WTC11 (cell line): ENCODE results near the gene NRG3. TPM values are rescaled to one million over a fixed set of nuclear protein-coding genes. Genes with fewer than 3 reads are reported as not detected.

Experiments
- ATAC-seq: fragments of 200-7000 bp; cut with Tn5 transposase; 2 replicates; pipeline ENCODE4 v1.10.0; 2021; ENCODE audit warnings: mild to moderate bottlenecking, moderate library complexity
- CTCF ChIA-PET: fragments of 300-600 bp; sonication (Branson Sonifier 250); formaldehyde crosslinking; loops from one replicate; lab custom pipeline; 2021; ENCODE audit warnings: antibody characterized with exemption; lab: Charles Lee
- POLR2A ChIA-PET: fragments of 350-600 bp; sonication (Branson Sonifier 250); formaldehyde crosslinking; loops from one replicate; lab custom pipeline; 2021; ENCODE audit warnings: antibody characterized with exemption; lab: Charles Lee
- DNase-seq: peaks from one replicate; pipeline ENCODE4 v3.0.0; 2021; ENCODE audit warnings: low spot score
- H3K27ac Mint-ChIP-seq: 2 replicates; pipeline ENCODE4 v1.8.0; 2021; ENCODE audit warnings: mixed read lengths
- H3K27me3 Mint-ChIP-seq: 2 replicates; pipeline ENCODE4 v1.8.0; 2021; ENCODE audit warnings: low read depth, mild to moderate bottlenecking, moderate library complexity, mixed read lengths
- H3K36me3 Mint-ChIP-seq: 2 replicates; pipeline ENCODE4 v1.8.0; 2021; ENCODE audit warnings: mixed read lengths
- H3K4me1 Mint-ChIP-seq: 2 replicates; pipeline ENCODE4 v1.8.0; 2022; ENCODE audit warnings: mixed read lengths
- H3K4me3 Mint-ChIP-seq: 2 replicates; pipeline ENCODE4 v1.8.0; 2021; ENCODE audit warnings: mild to moderate bottlenecking, moderate library complexity, mixed read lengths
- H3K9me3 Mint-ChIP-seq: 2 replicates; pipeline ENCODE4 v1.8.0; 2021; ENCODE audit warnings: mixed read lengths
- ATF1 ChIP-seq: sonication (generic); formaldehyde crosslinking; IDR thresholded peaks from 2 replicates; pipeline ENCODE4 v1.8.1; 2023; ENCODE audit warnings: mild to moderate bottlenecking, moderate library complexity, missing genetic modification reagents
- ELF4 ChIP-seq: sonication (generic); formaldehyde crosslinking; IDR thresholded peaks from 2 replicates; pipeline ENCODE4 v1.8.1; 2022; ENCODE audit warnings: low read depth, mild to moderate bottlenecking, moderate library complexity, missing genetic modification reagents
- ETV6 ChIP-seq: sonication (generic); formaldehyde crosslinking; IDR thresholded peaks from 2 replicates; pipeline ENCODE4 v1.8.1; 2022; ENCODE audit warnings: mild to moderate bottlenecking, missing genetic modification reagents
- FOXJ3 ChIP-seq: sonication (generic); formaldehyde crosslinking; IDR thresholded peaks from 2 replicates; pipeline ENCODE4 v1.9.0; 2021; ENCODE audit warnings: missing genetic modification reagents, mild to moderate bottlenecking, borderline replicate concordance
- FOXP1 ChIP-seq: sonication (generic); formaldehyde crosslinking; IDR thresholded peaks from 2 replicates; pipeline ENCODE4 v1.8.0; 2022; ENCODE audit warnings: missing genetic modification reagents, mild to moderate bottlenecking, moderate library complexity, borderline replicate concordance
- GABPB1 ChIP-seq: sonication (generic); formaldehyde crosslinking; IDR thresholded peaks from 2 replicates; pipeline ENCODE4 v1.8.1; 2023; ENCODE audit warnings: mild to moderate bottlenecking, missing genetic modification reagents
- GTF2I ChIP-seq: fragments of 250-450 bp; sonication (Bioruptor Pico); conservative IDR thresholded peaks from 2 replicates; pipeline ENCODE4 v1.4.0; 2021; ENCODE audit warnings: mild to moderate bottlenecking
- IRF2 ChIP-seq: sonication (generic); formaldehyde crosslinking; IDR thresholded peaks from 2 replicates; pipeline ENCODE4 v1.8.0; 2022; ENCODE audit warnings: low read depth, missing genetic modification reagents, borderline replicate concordance
- JUN ChIP-seq: sonication (generic); formaldehyde crosslinking; IDR thresholded peaks from 2 replicates; pipeline ENCODE4 v1.8.0; 2023; ENCODE audit warnings: mild to moderate bottlenecking, missing genetic modification reagents
- MXD4 ChIP-seq: fragments of 250-450 bp; sonication (Bioruptor Pico); IDR thresholded peaks from 2 replicates; pipeline ENCODE4 v1.8.0; 2021; ENCODE audit warnings: mild to moderate bottlenecking, moderate library complexity, borderline replicate concordance
- MYBL2 ChIP-seq: sonication (generic); formaldehyde crosslinking; IDR thresholded peaks from 2 replicates; pipeline ENCODE4 v1.8.1; 2023; ENCODE audit warnings: mild to moderate bottlenecking, moderate library complexity, missing genetic modification reagents
- SOX15 ChIP-seq: fragments of 250-450 bp; sonication (Bioruptor Pico); IDR thresholded peaks from 2 replicates; pipeline ENCODE4 v1.9.0; 2021; ENCODE audit warnings: mild to moderate bottlenecking
- TEAD1 ChIP-seq: sonication (generic); formaldehyde crosslinking; IDR thresholded peaks from 2 replicates; pipeline ENCODE4 v1.8.0; 2022; ENCODE audit warnings: mild to moderate bottlenecking, missing genetic modification reagents
- ZNF121 ChIP-seq: sonication (generic); formaldehyde crosslinking; IDR thresholded peaks from 2 replicates; pipeline ENCODE4 v1.8.0; 2023; ENCODE audit warnings: missing genetic modification reagents
- ZNF263 ChIP-seq: sonication (generic); formaldehyde crosslinking; IDR thresholded peaks from 2 replicates; pipeline ENCODE4 v1.8.1; 2022; ENCODE audit warnings: low read depth, mild to moderate bottlenecking, moderate library complexity, missing genetic modification reagents
- total RNA-seq: library from RNA; stranded (reverse); gene quantifications from 3 replicates; pipeline ENCODE4 v1.2.3, GENCODE V29; 2021
- TF ChIP-seq, protein P1 (sequence below): sonication (generic); formaldehyde crosslinking; conservative IDR thresholded peaks from 2 replicates; pipeline ENCODE4 v1.8.1; 2023; ENCODE audit warnings: mild to moderate bottlenecking, low read depth, missing genetic modification reagents, moderate library complexity
- TF ChIP-seq, protein P2 (sequence below): sonication (generic); formaldehyde crosslinking; IDR thresholded peaks from 2 replicates; pipeline ENCODE4 v1.8.1; 2022; ENCODE audit warnings: low read depth, mild to moderate bottlenecking, moderate library complexity, missing genetic modification reagents, borderline replicate concordance
- TF ChIP-seq, protein P3 (sequence below): sonication (generic); formaldehyde crosslinking; IDR thresholded peaks from 2 replicates; pipeline ENCODE4 v1.8.1; 2023; ENCODE audit warnings: mild to moderate bottlenecking, missing genetic modification reagents
- TF ChIP-seq, protein P4 (sequence below): fragments of 250-450 bp; sonication (Bioruptor Pico); IDR thresholded peaks from 2 replicates; pipeline ENCODE4 v1.9.0; 2021; ENCODE audit warnings: mild to moderate bottlenecking
- TF ChIP-seq, protein P5 (sequence below): sonication (generic); formaldehyde crosslinking; IDR thresholded peaks from 2 replicates; pipeline ENCODE4 v1.8.0; 2023; ENCODE audit warnings: missing genetic modification reagents, mild to moderate bottlenecking, borderline replicate concordance
- TF ChIP-seq, protein P6 (sequence below): fragments of 250-450 bp; sonication (Bioruptor Pico); IDR thresholded peaks from 2 replicates; pipeline ENCODE4 v1.9.0; 2021; ENCODE audit warnings: mild to moderate bottlenecking

The NRG3 gene
- total RNA-seq, 1 experiment from 2014 or later, result 7.0 TPM

DNA sequence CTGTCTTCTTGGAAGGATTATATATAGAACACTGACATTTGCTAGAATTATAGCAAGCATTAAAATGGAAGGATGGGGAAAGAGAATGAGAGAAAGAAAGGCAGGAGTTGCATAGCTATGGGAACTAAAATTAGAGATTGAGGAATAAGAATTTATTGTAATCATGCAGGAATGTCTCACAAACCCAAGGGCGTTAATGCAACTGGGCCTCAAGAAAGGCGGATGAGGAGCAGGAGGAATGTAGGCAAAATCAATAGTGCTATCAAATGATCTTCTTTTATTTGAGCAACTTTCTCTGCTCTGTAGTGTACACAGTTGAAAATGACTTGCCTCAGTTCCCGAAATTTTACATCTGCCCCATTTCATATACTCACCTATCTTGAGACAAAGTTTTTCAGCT lies 1132.5 kb downstream of the NRG3 start:
- TF ChIP-seq ZNF263 (CRISPR knock-in tag), result no peak
- no peak for TF ChIP-seq MXD4 (CRISPR knock-in tag)
- TF ChIP-seq, protein P1, sequence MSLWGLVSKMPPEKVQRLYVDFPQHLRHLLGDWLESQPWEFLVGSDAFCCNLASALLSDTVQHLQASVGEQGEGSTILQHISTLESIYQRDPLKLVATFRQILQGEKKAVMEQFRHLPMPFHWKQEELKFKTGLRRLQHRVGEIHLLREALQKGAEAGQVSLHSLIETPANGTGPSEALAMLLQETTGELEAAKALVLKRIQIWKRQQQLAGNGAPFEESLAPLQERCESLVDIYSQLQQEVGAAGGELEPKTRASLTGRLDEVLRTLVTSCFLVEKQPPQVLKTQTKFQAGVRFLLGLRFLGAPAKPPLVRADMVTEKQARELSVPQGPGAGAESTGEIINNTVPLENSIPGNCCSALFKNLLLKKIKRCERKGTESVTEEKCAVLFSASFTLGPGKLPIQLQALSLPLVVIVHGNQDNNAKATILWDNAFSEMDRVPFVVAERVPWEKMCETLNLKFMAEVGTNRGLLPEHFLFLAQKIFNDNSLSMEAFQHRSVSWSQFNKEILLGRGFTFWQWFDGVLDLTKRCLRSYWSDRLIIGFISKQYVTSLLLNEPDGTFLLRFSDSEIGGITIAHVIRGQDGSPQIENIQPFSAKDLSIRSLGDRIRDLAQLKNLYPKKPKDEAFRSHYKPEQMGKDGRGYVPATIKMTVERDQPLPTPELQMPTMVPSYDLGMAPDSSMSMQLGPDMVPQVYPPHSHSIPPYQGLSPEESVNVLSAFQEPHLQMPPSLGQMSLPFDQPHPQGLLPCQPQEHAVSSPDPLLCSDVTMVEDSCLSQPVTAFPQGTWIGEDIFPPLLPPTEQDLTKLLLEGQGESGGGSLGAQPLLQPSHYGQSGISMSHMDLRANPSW (CRISPR knock-in tag), result no peak
- TF ChIP-seq GABPB1 (CRISPR knock-in tag), result no peak
- TF ChIP-seq, protein P2, sequence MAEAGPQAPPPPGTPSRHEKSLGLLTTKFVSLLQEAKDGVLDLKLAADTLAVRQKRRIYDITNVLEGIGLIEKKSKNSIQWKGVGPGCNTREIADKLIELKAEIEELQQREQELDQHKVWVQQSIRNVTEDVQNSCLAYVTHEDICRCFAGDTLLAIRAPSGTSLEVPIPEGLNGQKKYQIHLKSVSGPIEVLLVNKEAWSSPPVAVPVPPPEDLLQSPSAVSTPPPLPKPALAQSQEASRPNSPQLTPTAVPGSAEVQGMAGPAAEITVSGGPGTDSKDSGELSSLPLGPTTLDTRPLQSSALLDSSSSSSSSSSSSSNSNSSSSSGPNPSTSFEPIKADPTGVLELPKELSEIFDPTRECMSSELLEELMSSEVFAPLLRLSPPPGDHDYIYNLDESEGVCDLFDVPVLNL (CRISPR knock-in tag), result no peak
- TF ChIP-seq, protein P3, sequence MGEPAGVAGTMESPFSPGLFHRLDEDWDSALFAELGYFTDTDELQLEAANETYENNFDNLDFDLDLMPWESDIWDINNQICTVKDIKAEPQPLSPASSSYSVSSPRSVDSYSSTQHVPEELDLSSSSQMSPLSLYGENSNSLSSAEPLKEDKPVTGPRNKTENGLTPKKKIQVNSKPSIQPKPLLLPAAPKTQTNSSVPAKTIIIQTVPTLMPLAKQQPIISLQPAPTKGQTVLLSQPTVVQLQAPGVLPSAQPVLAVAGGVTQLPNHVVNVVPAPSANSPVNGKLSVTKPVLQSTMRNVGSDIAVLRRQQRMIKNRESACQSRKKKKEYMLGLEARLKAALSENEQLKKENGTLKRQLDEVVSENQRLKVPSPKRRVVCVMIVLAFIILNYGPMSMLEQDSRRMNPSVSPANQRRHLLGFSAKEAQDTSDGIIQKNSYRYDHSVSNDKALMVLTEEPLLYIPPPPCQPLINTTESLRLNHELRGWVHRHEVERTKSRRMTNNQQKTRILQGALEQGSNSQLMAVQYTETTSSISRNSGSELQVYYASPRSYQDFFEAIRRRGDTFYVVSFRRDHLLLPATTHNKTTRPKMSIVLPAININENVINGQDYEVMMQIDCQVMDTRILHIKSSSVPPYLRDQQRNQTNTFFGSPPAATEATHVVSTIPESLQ (CRISPR knock-in tag), result no peak
- TF ChIP-seq SOX15 (CRISPR knock-in tag), result no peak
- TF ChIP-seq ZNF121 (CRISPR knock-in tag), result no peak
- TF ChIP-seq GTF2I, result no peak
- Mint-ChIP-seq H3K27me3 (no peaks in the 10 kb centered on the region), H3K27ac (no peak overlapping the region), H3K9me3 (no peaks in the 10 kb centered on the region), H3K4me3 (no peak overlapping the region), H3K4me1 (peaks cover 10% of the 10 kb centered on the region), H3K36me3 (no peaks in the 10 kb centered on the region)
- CTCF ChIA-PET, result no interaction called here
- POLR2A ChIA-PET, result no interaction called here
- ATAC-seq, result no peak
- DNase-seq, result no peak

DNA sequence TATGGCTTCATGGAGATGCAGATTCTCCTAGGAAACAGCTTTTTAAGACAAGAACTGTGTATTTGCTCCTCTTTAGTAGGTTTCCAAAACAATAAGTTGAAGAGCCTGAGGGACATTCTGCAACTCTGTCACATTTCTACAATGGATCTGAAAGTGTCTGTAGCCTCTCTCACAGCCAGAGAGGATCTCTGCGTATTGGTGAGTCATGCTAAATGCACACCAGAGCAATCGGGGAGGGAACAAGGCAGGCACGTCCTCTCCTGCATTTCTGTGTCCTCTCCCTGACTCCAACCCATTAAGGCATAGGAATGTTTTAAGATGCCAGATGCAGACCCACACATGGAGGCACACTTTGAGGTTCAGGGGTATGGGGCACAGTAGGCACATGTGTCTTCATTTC lies 1137.9 kb downstream of the NRG3 start:
- no peaks in the 10 kb centered on the region for H3K36me3 Mint-ChIP-seq
- DNase-seq (no peak), ATAC-seq (peak; percentile 70)
- no peaks in the 10 kb centered on the region for H3K9me3 Mint-ChIP-seq
- TF ChIP-seq ETV6 (CRISPR knock-in tag) (no peak), FOXJ3 (CRISPR knock-in tag) (no peak), JUN (CRISPR knock-in tag) (no peak), ELF4 (CRISPR knock-in tag) (no peak), IRF2 (CRISPR knock-in tag) (no peak), FOXP1 (no peak), MYBL2 (no peak), TEAD1 (CRISPR knock-in tag) (no peak), ATF1 (no peak)
- TF ChIP-seq, protein P4, sequence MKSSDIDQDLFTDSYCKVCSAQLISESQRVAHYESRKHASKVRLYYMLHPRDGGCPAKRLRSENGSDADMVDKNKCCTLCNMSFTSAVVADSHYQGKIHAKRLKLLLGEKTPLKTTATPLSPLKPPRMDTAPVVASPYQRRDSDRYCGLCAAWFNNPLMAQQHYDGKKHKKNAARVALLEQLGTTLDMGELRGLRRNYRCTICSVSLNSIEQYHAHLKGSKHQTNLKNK (CRISPR knock-in tag), result no peak
- TF ChIP-seq, protein P5, sequence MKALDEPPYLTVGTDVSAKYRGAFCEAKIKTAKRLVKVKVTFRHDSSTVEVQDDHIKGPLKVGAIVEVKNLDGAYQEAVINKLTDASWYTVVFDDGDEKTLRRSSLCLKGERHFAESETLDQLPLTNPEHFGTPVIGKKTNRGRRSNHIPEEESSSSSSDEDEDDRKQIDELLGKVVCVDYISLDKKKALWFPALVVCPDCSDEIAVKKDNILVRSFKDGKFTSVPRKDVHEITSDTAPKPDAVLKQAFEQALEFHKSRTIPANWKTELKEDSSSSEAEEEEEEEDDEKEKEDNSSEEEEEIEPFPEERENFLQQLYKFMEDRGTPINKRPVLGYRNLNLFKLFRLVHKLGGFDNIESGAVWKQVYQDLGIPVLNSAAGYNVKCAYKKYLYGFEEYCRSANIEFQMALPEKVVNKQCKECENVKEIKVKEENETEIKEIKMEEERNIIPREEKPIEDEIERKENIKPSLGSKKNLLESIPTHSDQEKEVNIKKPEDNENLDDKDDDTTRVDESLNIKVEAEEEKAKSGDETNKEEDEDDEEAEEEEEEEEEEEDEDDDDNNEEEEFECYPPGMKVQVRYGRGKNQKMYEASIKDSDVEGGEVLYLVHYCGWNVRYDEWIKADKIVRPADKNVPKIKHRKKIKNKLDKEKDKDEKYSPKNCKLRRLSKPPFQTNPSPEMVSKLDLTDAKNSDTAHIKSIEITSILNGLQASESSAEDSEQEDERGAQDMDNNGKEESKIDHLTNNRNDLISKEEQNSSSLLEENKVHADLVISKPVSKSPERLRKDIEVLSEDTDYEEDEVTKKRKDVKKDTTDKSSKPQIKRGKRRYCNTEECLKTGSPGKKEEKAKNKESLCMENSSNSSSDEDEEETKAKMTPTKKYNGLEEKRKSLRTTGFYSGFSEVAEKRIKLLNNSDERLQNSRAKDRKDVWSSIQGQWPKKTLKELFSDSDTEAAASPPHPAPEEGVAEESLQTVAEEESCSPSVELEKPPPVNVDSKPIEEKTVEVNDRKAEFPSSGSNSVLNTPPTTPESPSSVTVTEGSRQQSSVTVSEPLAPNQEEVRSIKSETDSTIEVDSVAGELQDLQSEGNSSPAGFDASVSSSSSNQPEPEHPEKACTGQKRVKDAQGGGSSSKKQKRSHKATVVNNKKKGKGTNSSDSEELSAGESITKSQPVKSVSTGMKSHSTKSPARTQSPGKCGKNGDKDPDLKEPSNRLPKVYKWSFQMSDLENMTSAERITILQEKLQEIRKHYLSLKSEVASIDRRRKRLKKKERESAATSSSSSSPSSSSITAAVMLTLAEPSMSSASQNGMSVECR (CRISPR knock-in tag), result no peak
- TF ChIP-seq, protein P6, sequence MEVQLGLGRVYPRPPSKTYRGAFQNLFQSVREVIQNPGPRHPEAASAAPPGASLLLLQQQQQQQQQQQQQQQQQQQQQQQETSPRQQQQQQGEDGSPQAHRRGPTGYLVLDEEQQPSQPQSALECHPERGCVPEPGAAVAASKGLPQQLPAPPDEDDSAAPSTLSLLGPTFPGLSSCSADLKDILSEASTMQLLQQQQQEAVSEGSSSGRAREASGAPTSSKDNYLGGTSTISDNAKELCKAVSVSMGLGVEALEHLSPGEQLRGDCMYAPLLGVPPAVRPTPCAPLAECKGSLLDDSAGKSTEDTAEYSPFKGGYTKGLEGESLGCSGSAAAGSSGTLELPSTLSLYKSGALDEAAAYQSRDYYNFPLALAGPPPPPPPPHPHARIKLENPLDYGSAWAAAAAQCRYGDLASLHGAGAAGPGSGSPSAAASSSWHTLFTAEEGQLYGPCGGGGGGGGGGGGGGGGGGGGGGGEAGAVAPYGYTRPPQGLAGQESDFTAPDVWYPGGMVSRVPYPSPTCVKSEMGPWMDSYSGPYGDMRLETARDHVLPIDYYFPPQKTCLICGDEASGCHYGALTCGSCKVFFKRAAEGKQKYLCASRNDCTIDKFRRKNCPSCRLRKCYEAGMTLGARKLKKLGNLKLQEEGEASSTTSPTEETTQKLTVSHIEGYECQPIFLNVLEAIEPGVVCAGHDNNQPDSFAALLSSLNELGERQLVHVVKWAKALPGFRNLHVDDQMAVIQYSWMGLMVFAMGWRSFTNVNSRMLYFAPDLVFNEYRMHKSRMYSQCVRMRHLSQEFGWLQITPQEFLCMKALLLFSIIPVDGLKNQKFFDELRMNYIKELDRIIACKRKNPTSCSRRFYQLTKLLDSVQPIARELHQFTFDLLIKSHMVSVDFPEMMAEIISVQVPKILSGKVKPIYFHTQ (CRISPR knock-in tag), result no peak
- H3K27ac Mint-ChIP-seq, result no peak overlapping the region
- no peak overlapping the region for H3K4me3 Mint-ChIP-seq
- peaks cover 15% of the 10 kb centered on the region for H3K4me1 Mint-ChIP-seq
- POLR2A ChIA-PET, result no interaction called here
- CTCF ChIA-PET, result no interaction called here
- no peaks in the 10 kb centered on the region for H3K27me3 Mint-ChIP-seq
